MCF 10A (cell line): Measurements from ENCODE around the gene CHCHD4. TPM values are rescaled to one million over a fixed set of nuclear protein-coding genes. Genes with fewer than 3 reads are reported as not detected.

ENCODE experiments used
- BruUV-seq: library from RNA; stranded (reverse); fragments of 400-500 nt; replicated peaks from 2 replicates; lab custom pipeline; 2021; lab: Mats Ljungman, UMichigan
- CTCF ChIA-PET: fragments of 300-600 bp; sonication (Branson Sonifier 250); formaldehyde crosslinking; extraction: SDS; loops from one replicate; lab custom pipeline; 2021; ENCODE audit warnings: antibody characterized with exemption, inconsistent platforms; lab: Yijun Ruan, JAX
- POLR2A ChIA-PET: fragments of 300-600, 350-650 bp; sonication (Branson Sonifier 250); formaldehyde crosslinking; extraction: SDS; loops from one replicate; lab custom pipeline; 2020; ENCODE audit warnings: antibody characterized with exemption, inconsistent platforms; lab: Yijun Ruan, JAX
- DNase-seq: peaks from one replicate; pipeline ENCODE4 v3.0.0-alpha.2; 2018; ENCODE audit not compliant: unreplicated experiment
- H3K27ac Mint-ChIP-seq: one replicate; pipeline ENCODE4 v1.8.0; 2022; ENCODE audit warnings: mild to moderate bottlenecking, low read depth, mixed read lengths; ENCODE audit not compliant: unreplicated experiment
- H3K27me3 Mint-ChIP-seq: one replicate; pipeline ENCODE4 v1.8.0; 2022; ENCODE audit warnings: mixed read lengths; ENCODE audit not compliant: insufficient read depth, unreplicated experiment
- H3K36me3 Mint-ChIP-seq: one replicate; pipeline ENCODE4 v1.8.0; 2022; ENCODE audit warnings: mild to moderate bottlenecking, moderate library complexity, mixed read lengths; ENCODE audit not compliant: insufficient read depth, unreplicated experiment
- H3K4me1 Mint-ChIP-seq: one replicate; pipeline ENCODE4 v1.8.0; 2022; ENCODE audit warnings: mixed read lengths; ENCODE audit not compliant: insufficient read depth, unreplicated experiment
- H3K4me3 Mint-ChIP-seq: one replicate; pipeline ENCODE4 v1.8.0; 2022; ENCODE audit warnings: mild to moderate bottlenecking, moderate library complexity, mixed read lengths; ENCODE audit not compliant: unreplicated experiment
- H3K9me3 Mint-ChIP-seq: one replicate; pipeline ENCODE4 v1.8.0; 2022; ENCODE audit warnings: mixed read lengths; ENCODE audit not compliant: unreplicated experiment
- CTCF ChIP-seq: fragments of 200-600 bp; IDR thresholded peaks from one replicate; pipeline ENCODE4 v1.8.0; 2022; ENCODE audit warnings: antibody characterized with exemption, mild to moderate bottlenecking; ENCODE audit not compliant: unreplicated experiment
- intact Hi-C: fragments of 100-400 bp; cut with micrococcal nuclease; formaldehyde crosslinking; loops from 2 replicates; pipeline ENCODE4 v1.14.1; 2022
- total RNA-seq: library from RNA; stranded (reverse); gene quantifications from 2 replicates; pipeline ENCODE4 v1.2.3, GENCODE V29; 2022

Gene CHCHD4
- total RNA-seq, 1 experiment from 2014 or later: 35.0 TPM

GRCh38 chr3:14134291-14134690, 9.6 kb upstream of the CHCHD4 start:
- Mint-ChIP-seq H3K9me3 (no peaks in the 10 kb centered on the region), H3K4me3 (no peak overlapping the region), H3K4me1 (peaks cover 33% of the 10 kb centered on the region), H3K27ac (peak overlapping the region; percentile 66), H3K27me3 (no peaks in the 10 kb centered on the region), H3K36me3 (peaks cover 96% of the 10 kb centered on the region)
- CTCF ChIA-PET: interaction anchor here (1.0 to 2.0 kb wide), 4 partner anchors 8 to 238 kb away, joined by 3 to 9 read pairs (median 5); partner anchors contain the start of genes CHCHD4 and TMEM43
- intact Hi-C loops: no loop called here
- no peak for TF ChIP-seq CTCF
- no TSS peak for BruUV-seq
- DNase-seq: no peak
- POLR2A ChIA-PET: interaction anchor here (0.6 to 5.3 kb wide), 3 partner anchors 10 to 24 kb away, joined by 3 to 42 read pairs (median 3); no protein-coding TSS in a partner anchor

GRCh38 chr3:14133876-14134275, 9.2 kb upstream of the CHCHD4 start:
- Mint-ChIP-seq H3K27ac (no peak overlapping the region), H3K9me3 (no peaks in the 10 kb centered on the region), H3K36me3 (peaks cover 96% of the 10 kb centered on the region), H3K4me1 (peaks cover 33% of the 10 kb centered on the region), H3K4me3 (no peak overlapping the region), H3K27me3 (no peaks in the 10 kb centered on the region)
- no peak for DNase-seq
- BruUV-seq: no TSS peak
- CTCF ChIA-PET: interaction anchor here (1.0 to 2.0 kb wide), 3 partner anchors 9 to 237 kb away, joined by 3 to 7 read pairs (median 3); no protein-coding TSS in a partner anchor
- POLR2A ChIA-PET: interaction anchor here (0.6 to 5.3 kb wide), 3 partner anchors 10 to 45 kb away, joined by 3 to 42 read pairs (median 4); partner anchors contain the start of genes LSM3 and XPC
- no peak for TF ChIP-seq CTCF
- intact Hi-C loops: no loop called here

GRCh38 chr3:14133188-14133800, 8.6 kb upstream of the CHCHD4 start:
- Mint-ChIP-seq H3K4me1 (peaks cover 31% of the 10 kb centered on the region), H3K27me3 (no peaks in the 10 kb centered on the region), H3K4me3 (no peak overlapping the region), H3K27ac (peak overlapping the region; percentile 73), H3K36me3 (peaks cover 96% of the 10 kb centered on the region), H3K9me3 (no peaks in the 10 kb centered on the region)
- ChIA-PET CTCF (interaction anchor here (0.7 to 1.1 kb wide), 3 partner anchors 9 to 476 kb away, joined by 3 read pairs; no protein-coding TSS in a partner anchor), POLR2A (interaction anchor here (0.9 to 5.3 kb wide), 2 partner anchors 11 to 45 kb away, joined by 4 to 42 read pairs; partner anchors contain the start of genes LSM3 and XPC)
- TF ChIP-seq CTCF: no peak
- DNase-seq: no peak
- no TSS peak for BruUV-seq
- intact Hi-C loops: no loop called here

GRCh38 chr3:14132689-14133088, 8.0 kb upstream of the CHCHD4 start:
- TF ChIP-seq CTCF: no peak
- Mint-ChIP-seq H3K36me3 (peaks cover 96% of the 10 kb centered on the region), H3K9me3 (no peaks in the 10 kb centered on the region), H3K27me3 (no peaks in the 10 kb centered on the region), H3K4me3 (no peak overlapping the region), H3K4me1 (peaks cover 31% of the 10 kb centered on the region), H3K27ac (peak overlapping the region; percentile 73)
- POLR2A ChIA-PET: interaction anchor here (0.9 to 5.3 kb wide), 2 partner anchors 11 to 46 kb away, joined by 4 to 42 read pairs; partner anchors contain the start of genes LSM3 and XPC
- no TSS peak for BruUV-seq
- no peak for DNase-seq
- intact Hi-C loops: no loop called here
- CTCF ChIA-PET: interaction anchor here (0.6 to 0.7 kb wide), 2 partner anchors 43 to 475 kb away, joined by 3 read pairs; no protein-coding TSS in a partner anchor
